Caco-2 (cell line): ENCODE measurements around the gene PATJ. TPM values are rescaled to one million over a fixed set of nuclear protein-coding genes. Genes with fewer than 3 reads are reported as not detected.

Experiments used
- BruUV-seq: library from RNA; stranded (reverse); fragments of 400-500 nt; replicated peaks from 2 replicates; lab custom pipeline; 2021; lab: Mats Ljungman, UMichigan
- CTCF ChIA-PET: fragments of 300-600 bp; sonication (Branson Sonifier 250); formaldehyde crosslinking; loops from one replicate; lab custom pipeline; 2022; ENCODE audit warnings: antibody characterized with exemption; lab: Charles Lee
- POLR2A ChIA-PET: fragments of 300-600 bp; sonication (Branson Sonifier 250); formaldehyde crosslinking; loops from one replicate; lab custom pipeline; 2022; ENCODE audit warnings: antibody characterized with exemption; lab: Charles Lee
- DNase-seq, 2 experiments: peaks; one replicate each; pipeline versions ENCODE4 v3.0.0 to v3.0.0-alpha.2; 2020 to 2022
- H3K27me3 ChIP-seq: replicated peaks from 2 replicates; pipeline ENCODE4 v1.6.0; 2011; ENCODE audit warnings: low read length; ENCODE audit not compliant: control insufficient read depth, insufficient read depth
- H3K36me3 ChIP-seq: 2 replicates; pipeline ENCODE4 v1.5.1; 2011; ENCODE audit warnings: low read length; ENCODE audit not compliant: control insufficient read depth, insufficient read depth
- H3K4me1 ChIP-seq: fragments of 250-450 bp; sonication (Bioruptor Pico); 2 replicates; pipeline ENCODE4 v1.5.1; 2020; ENCODE audit warnings: mild to moderate bottlenecking
- H3K4me3 ChIP-seq: 2 replicates; pipeline ENCODE4 v1.5.1; 2011; ENCODE audit warnings: low read depth, mild to moderate bottlenecking, control low read depth, low read length
- H3K9me3 ChIP-seq: fragments of 250-450 bp; sonication (Bioruptor Pico); 2 replicates; pipeline ENCODE4 v1.5.1; 2020; ENCODE audit warnings: mild to moderate bottlenecking, moderate library complexity
- H3K27ac Mint-ChIP-seq: one replicate; pipeline ENCODE4 v1.8.0; 2022; ENCODE audit warnings: mixed read lengths; ENCODE audit not compliant: unreplicated experiment
- H3K27me3 Mint-ChIP-seq: one replicate; pipeline ENCODE4 v1.8.0; 2022; ENCODE audit warnings: mixed read lengths; ENCODE audit not compliant: insufficient read depth, unreplicated experiment
- H3K36me3 Mint-ChIP-seq: one replicate; pipeline ENCODE4 v1.8.0; 2022; ENCODE audit warnings: mild to moderate bottlenecking, mixed read lengths; ENCODE audit not compliant: insufficient read depth, unreplicated experiment
- H3K4me1 Mint-ChIP-seq: one replicate; pipeline ENCODE4 v1.8.0; 2022; ENCODE audit warnings: low read depth, mixed read lengths; ENCODE audit not compliant: unreplicated experiment
- H3K4me3 Mint-ChIP-seq: one replicate; pipeline ENCODE4 v1.8.0; 2022; ENCODE audit warnings: mild to moderate bottlenecking, moderate library complexity, mixed read lengths; ENCODE audit not compliant: unreplicated experiment
- H3K9me3 Mint-ChIP-seq: one replicate; pipeline ENCODE4 v1.8.0; 2022; ENCODE audit warnings: mixed read lengths; ENCODE audit not compliant: unreplicated experiment
- CTCF ChIP-seq, 2 experiments: fragments of 200-600 bp in 1 of 2; IDR thresholded peaks; 1 replicate in 1 of 2; 2 replicates in 1 of 2; pipeline versions ENCODE4 v1.5.1 to v1.8.0; 2011 to 2022; ENCODE audit warnings: antibody characterized with exemption in 1 of 2, control low read depth in 1 of 2, inconsistent platforms in 1 of 2, low read depth in 1 of 2, low read length in 1 of 2, mild to moderate bottlenecking in 1 of 2, moderate library complexity in 1 of 2; ENCODE audit not compliant: insufficient read depth in 1 of 2, severe bottlenecking in 1 of 2, unreplicated experiment in 1 of 2
- intact Hi-C: fragments of 100-400 bp; cut with micrococcal nuclease; formaldehyde crosslinking; loops from one replicate; pipeline ENCODE4 v1.10.0; 2022; ENCODE audit not compliant: unreplicated experiment
- total RNA-seq: library from RNA; stranded (reverse); gene quantifications from 2 replicates; pipeline ENCODE4 v1.2.3, GENCODE V29; 2022

PATJ gene
- total RNA-seq, 1 experiment from 2014 or later: 31.6 TPM

GRCh38 chr1:61904354-61904753 is 162.1 kb downstream of the PATJ start:
- no peak for TF ChIP-seq CTCF (IDR thresholded peaks at IDR 0.05; ENCODE audit: insufficient read depth in 1 of 2, low read depth in 1 of 2, low read length in 1 of 2, severe bottlenecking in 1 of 2, unreplicated experiment in 1 of 2)
- no peak for DNase-seq
- Mint-ChIP-seq H3K27ac (no peak overlapping the region), H3K4me3 (no peak overlapping the region), H3K4me1 (no peaks in the 10 kb centered on the region), H3K36me3 (peaks cover 22% of the 10 kb centered on the region), H3K9me3 (no peaks in the 10 kb centered on the region), H3K27me3 (no peaks in the 10 kb centered on the region)
- no peaks in the 10 kb centered on the region for H3K4me1 ChIP-seq
- H3K9me3 ChIP-seq: no peaks in the 10 kb centered on the region
- no peak overlapping the region for H3K4me3 ChIP-seq
- ChIA-PET CTCF (no interaction called here), POLR2A (no interaction called here)
- intact Hi-C loops: no loop called here
- no peaks in the 10 kb centered on the region for H3K27me3 ChIP-seq
- BruUV-seq: no TSS peak
- no peaks in the 10 kb centered on the region for H3K36me3 ChIP-seq

GRCh38 chr1:61907102-61907501 is 164.8 kb downstream of the PATJ start:
- CTCF ChIA-PET: no interaction called here
- intact Hi-C loops: no loop called here
- Mint-ChIP-seq H3K36me3 (peaks cover 26% of the 10 kb centered on the region), H3K27ac (no peak overlapping the region), H3K27me3 (no peaks in the 10 kb centered on the region), H3K9me3 (no peaks in the 10 kb centered on the region), H3K4me3 (no peak overlapping the region), H3K4me1 (peaks cover under 1% of the 10 kb centered on the region)
- Histone ChIP-seq H3K27me3 (no peaks in the 10 kb centered on the region), H3K9me3 (no peaks in the 10 kb centered on the region), H3K4me3 (no peak overlapping the region), H3K36me3 (no peaks in the 10 kb centered on the region), H3K4me1 (no peaks in the 10 kb centered on the region)
- no peak for TF ChIP-seq CTCF (IDR thresholded peaks at IDR 0.05; ENCODE audit: insufficient read depth in 1 of 2, low read depth in 1 of 2, low read length in 1 of 2, severe bottlenecking in 1 of 2, unreplicated experiment in 1 of 2)
- no peak for DNase-seq
- BruUV-seq: no TSS peak
- POLR2A ChIA-PET: no interaction called here

GRCh38 chr1:61910035-61910434 is 167.8 kb downstream of the PATJ start:
- POLR2A ChIA-PET: no interaction called here

More at GRCh38 chr1:61910035-61910434, 167.8 kb downstream of the PATJ start:
- intact Hi-C loops: no loop called here
- H3K4me3 ChIP-seq: no peak overlapping the region
- no peak for DNase-seq
- Mint-ChIP-seq H3K9me3 (no peaks in the 10 kb centered on the region), H3K4me3 (no peak overlapping the region), H3K4me1 (peaks cover 14% of the 10 kb centered on the region), H3K27ac (no peak overlapping the region), H3K36me3 (peaks cover 15% of the 10 kb centered on the region), H3K27me3 (no peaks in the 10 kb centered on the region)
- H3K36me3 ChIP-seq: no peaks in the 10 kb centered on the region
- peaks cover 17% of the 10 kb centered on the region for H3K4me1 ChIP-seq
- no peaks in the 10 kb centered on the region for H3K9me3 ChIP-seq
- H3K27me3 ChIP-seq: no peaks in the 10 kb centered on the region
- CTCF ChIA-PET: no interaction called here
- TF ChIP-seq CTCF (IDR thresholded peaks at IDR 0.05; ENCODE audit: insufficient read depth in 1 of 2, low read depth in 1 of 2, low read length in 1 of 2, severe bottlenecking in 1 of 2, unreplicated experiment in 1 of 2): no peak
- no TSS peak for BruUV-seq
